ENCODE measurements around the gene STRN. TPM values are rescaled to one million over a fixed set of nuclear protein-coding genes. Genes with fewer than 3 reads are reported as not detected.

STRN gene
- total and polyA plus RNA-seq, 2 of the 13 experiments (the other 11 are each of a cell fraction or from before 2014, with no cell fraction given) = 10.4 to 19.3 TPM

GRCh38 chr2:36951574-36951973 lies 14.8 kb downstream of the STRN start (continued):
- no peak for TF ChIP-seq POLR2AphosphoS5 (IDR thresholded peaks at IDR 0.05; ENCODE audit: low read depth, low read length)
- no peak for TF ChIP-seq FOXO4 (CRISPR knock-in tag; conservative IDR thresholded peaks at IDR 0.05)
- TF ChIP-seq NR2F1 (CRISPR knock-in tag; IDR thresholded peaks at IDR 0.05) = no peak
- no peak for TF ChIP-seq ZNF775 (CRISPR knock-in tag; IDR thresholded peaks at IDR 0.05; ENCODE audit: borderline replicate concordance)
- no peak for TF ChIP-seq ZIK1 (CRISPR knock-in tag; IDR thresholded peaks at IDR 0.05; ENCODE audit: borderline replicate concordance, low read depth)
- no peak for TF ChIP-seq ZEB1 (IDR thresholded peaks at IDR 0.05; ENCODE audit: insufficient replicate concordance, low read depth)
- no peak for TF ChIP-seq HHEX (CRISPR knock-in tag; IDR thresholded peaks at IDR 0.05)
- TF ChIP-seq HDAC6 (IDR thresholded peaks at IDR 0.05; ENCODE audit: low read depth, low read length) = no peak
- no peak for TF ChIP-seq ZNF460 (CRISPR knock-in tag; IDR thresholded peaks at IDR 0.05; ENCODE audit: borderline replicate concordance)

DNA sequence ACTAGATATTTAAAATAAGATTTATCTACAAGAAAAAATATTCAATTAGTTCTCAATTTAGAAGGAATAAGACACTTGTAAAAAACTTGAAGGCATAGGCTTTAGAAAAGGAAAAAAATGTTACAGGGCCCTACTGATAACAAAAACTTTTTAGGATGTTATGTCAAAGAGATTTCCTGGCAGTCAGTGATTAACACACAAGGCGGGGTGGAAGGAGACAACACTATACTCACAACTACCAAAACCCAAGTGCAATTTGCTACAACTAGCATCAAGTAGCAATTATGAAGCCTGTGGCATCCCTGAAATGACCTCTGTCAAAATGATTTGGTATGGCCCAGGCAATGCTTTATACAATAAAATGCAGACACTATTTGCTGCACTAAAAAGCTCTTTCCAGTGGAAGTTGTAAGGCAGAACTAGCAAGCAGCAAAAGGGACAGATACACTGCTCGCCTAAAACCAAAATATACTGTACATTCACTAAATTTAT lies 15.3 kb downstream of the STRN start:
- DNase-seq (ENCODE audit: low spot score) (no peak), FAIRE-seq (no peak), ATAC-seq (no peak)
- Histone ChIP-seq H3K36me3 (replicated peaks in 1 of 2; ENCODE audit: control insufficient read depth in 1 of 2, insufficient read depth in 2 of 2, low read length in 2 of 2) (0 out of 5 replicates have a peak, but pooled peaks cover 0 to 3% of the 10 kb centered on the region in 2 experiments), H3K79me2 (ENCODE audit: insufficient read depth, low read length) (peaks cover 12% of the 10 kb centered on the region), H3K4me2 (ENCODE audit: low read depth, low read length) (no peak overlapping the region), H3K9me3 (ENCODE audit: low read length) (no peaks in the 10 kb centered on the region), H3K27me3 (ENCODE audit: control insufficient read depth in 1 of 2, insufficient read depth in 2 of 2, low read length in 2 of 2) (no peaks in the 10 kb centered on the region), H3K9ac (ENCODE audit: insufficient read depth, low read depth, low read length) (no peak overlapping the region), H3K4me1 (ENCODE audit: insufficient read depth, low read length) (0 out of 2 replicates have a peak, but pooled peaks cover 6% of the 10 kb centered on the region), H2AFZ (ENCODE audit: low read length) (no peak overlapping the region), H3K27ac (ENCODE audit: extremely low read length, insufficient read depth, low read length) (no peak overlapping the region), H3K4me3 (replicated peaks in 1 of 3; ENCODE audit: insufficient read depth in 1 of 3, low read depth in 2 of 3, low read length in 3 of 3) (no peak overlapping the region), H4K20me1 (ENCODE audit: insufficient read depth, low read length) (no peaks in the 10 kb centered on the region; the same call in 1 of the 2 replicates)
- no TSS peak for BruUV-seq (replicated peaks)
- in situ Hi-C loops (cut with HindIII; ENCODE audit: extremely low pct_ligation_motif_present, low pct_unique_long_range_greater_than_20kb) = no loop called here
- 98% methylated on average over 2 of the region's 2 CpGs for WGBS (ENCODE audit: low lambda C conversion rate)
- POLR2A ChIA-PET = no interaction called here
- CTCF ChIA-PET (ENCODE audit: low intra/inter-chr PET ratio, low total read pairs) = no interaction called here
- intact Hi-C loops (cut with micrococcal nuclease; ENCODE audit: unreplicated experiment) = no loop called here
- no peak for TF ChIP-seq ZNF468 (CRISPR knock-in tag; IDR thresholded peaks at IDR 0.05)
- no peak for TF ChIP-seq FOXA3 (CRISPR knock-in tag; IDR thresholded peaks at IDR 0.05)
- TF ChIP-seq POLR2A (IDR thresholded peaks at IDR 0.05; ENCODE audit: insufficient read depth in 1 of 2, low read depth in 2 of 2, low read length in 2 of 2) = no peak
- no peak for TF ChIP-seq NFIC (IDR thresholded peaks at IDR 0.05; ENCODE audit: low read length)
- TF ChIP-seq ZNF503 (CRISPR knock-in tag; IDR thresholded peaks at IDR 0.05) = no peak
- TF ChIP-seq, protein P1, sequence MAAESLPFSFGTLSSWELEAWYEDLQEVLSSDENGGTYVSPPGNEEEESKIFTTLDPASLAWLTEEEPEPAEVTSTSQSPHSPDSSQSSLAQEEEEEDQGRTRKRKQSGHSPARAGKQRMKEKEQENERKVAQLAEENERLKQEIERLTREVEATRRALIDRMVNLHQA (CRISPR knock-in tag; IDR thresholded peaks at IDR 0.05) = no peak
- no peak for TF ChIP-seq MEIS1 (CRISPR knock-in tag; IDR thresholded peaks at IDR 0.05; ENCODE audit: borderline replicate concordance)
- no peak for TF ChIP-seq GZF1 (CRISPR knock-in tag; IDR thresholded peaks at IDR 0.05)
- TF ChIP-seq ATF5 (CRISPR knock-in tag; IDR thresholded peaks at IDR 0.05; ENCODE audit: low read depth) = no peak
- no peak for TF ChIP-seq ZNF678 (CRISPR knock-in tag; IDR thresholded peaks at IDR 0.05)
- TF ChIP-seq FOXC1 (CRISPR knock-in tag; IDR thresholded peaks at IDR 0.05; ENCODE audit: borderline replicate concordance) = no peak
